Testis (tissue), 3 donors: Measurements from ENCODE around the gene MYO9B. TPM values are rescaled to one million over a fixed set of nuclear protein-coding genes. Genes with fewer than 3 reads are reported as not detected.
A peak's percentile ranks its signal among the peaks of the same experiment; 100 is the strongest.

Experiments
- DNase-seq: peaks from one replicate; pipeline ENCODE4 v3.0.0-alpha.2; 2019
- H3K27ac ChIP-seq, 2 donors: fragments of 200-600 bp; sonication (generic); one replicate each; pipeline ENCODE4 v1.5.1; 2019
- H3K27me3 ChIP-seq: fragments of 200-600 bp; sonication (generic); one replicate; pipeline ENCODE4 v1.5.1; 2019
- H3K36me3 ChIP-seq: fragments of 200-600 bp; sonication (generic); one replicate; pipeline ENCODE4 v1.5.1; 2017; ENCODE audit warnings: low read depth; ENCODE audit errors: missing control alignments
- H3K4me1 ChIP-seq: fragments of 200-600 bp; sonication (generic); one replicate; pipeline ENCODE4 v1.5.1; 2019
- H3K4me3 ChIP-seq, 2 donors: fragments of 200-600 bp; sonication (generic); one replicate each; pipeline ENCODE4 v1.5.1; 2017 to 2019
- H3K9me3 ChIP-seq: fragments of 200-600 bp; sonication (generic); one replicate; pipeline ENCODE4 v1.5.1; 2017
- CTCF ChIP-seq, 3 experiments: fragments of 450-650 bp in 2 of 3; fragments of 200-600 bp in 1 of 3; sonication (generic) in 1 of 3; IDR thresholded peaks; one replicate each; pipeline ENCODE4 v1.5.1; 2016 to 2019; ENCODE audit warnings: antibody characterized with exemption in 3 of 3, mild to moderate bottlenecking in 2 of 3, moderate library complexity in 1 of 3
- POLR2A ChIP-seq: fragments of 450-650 bp; IDR thresholded peaks from one replicate; pipeline ENCODE4 v1.6.1; 2017; ENCODE audit warnings: antibody characterized with exemption, mild to moderate bottlenecking, moderate library complexity
- WGBS, 2 donors: methylation state at CpG; one replicate each; pipeline ENCODE4 v1.1.5; 2018; 5-methylcytosine and 5-hydroxymethylcytosine counted together
- intact Hi-C: fragments of 100-400 bp; cut with DNase I; formaldehyde crosslinking; loops from one replicate; pipeline ENCODE4 v1.15.1; 2023; ENCODE audit warnings: low total_unique reads
- polyA plus RNA-seq: library from polyadenylated mRNA; stranded (reverse); fragments of 350-450 nt; fragmentation: Illumina TruSeq; extraction: RNeasy Lipid Tissue Mini Kit (QIAGEN cat#74804); gene quantifications from one replicate; pipeline ENCODE4 v1.2.3, GENCODE V29; 2014; ENCODE audit warnings: low read depth, low replicate concordance; ENCODE audit not compliant: insufficient read depth
- total RNA-seq, 2 donors: library from RNA; depleted of rRNA; stranded (reverse); fragments of >200 nt; gene quantifications; one replicate each; pipeline ENCODE4 v1.2.3, GENCODE V29; 2016

MYO9B gene
- total and polyA plus RNA-seq, 3 donors from 2014 or later = 121 to 407 (median 407) TPM

- Histone ChIP-seq H3K4me1 (peaks cover 6% of the 10 kb centered on the region), H3K27ac (no peak overlapping the region), H3K36me3 (no peaks in the 10 kb centered on the region), H3K9me3 (no peaks in the 10 kb centered on the region), H3K4me3 (no peak overlapping the region), H3K27me3 (no peaks in the 10 kb centered on the region)
- 83 to 85% methylated on average over 18 of the region's 18 CpGs for WGBS, 2 donors
- TF ChIP-seq CTCF (IDR thresholded peaks at IDR 0.05) = no peak
- TF ChIP-seq POLR2A = no peak
- intact Hi-C loops = loop anchor here (10.0 kb wide), 1 partner anchor 275 kb away; no protein-coding TSS in a partner anchor
- peak; percentile 29 for DNase-seq
These were observed 25.8 kb upstream of the MYO9B start for GRCh38 chr19:17049711-17050280.

GRCh38 chr19:17052439-17052838, 23.1 kb upstream of the MYO9B start:
- intact Hi-C loops = loop anchor here (10.0 kb wide), 1 partner anchor 278 kb away; no protein-coding TSS in a partner anchor

GRCh38 chr19:17054746-17055145, 20.8 kb upstream of the MYO9B start:
- Histone ChIP-seq H3K4me1 (no peaks in the 10 kb centered on the region), H3K4me3 (no peak overlapping the region), H3K27me3 (no peaks in the 10 kb centered on the region), H3K27ac (no peak overlapping the region), H3K9me3 (no peaks in the 10 kb centered on the region), H3K36me3 (no peaks in the 10 kb centered on the region)
- WGBS, 2 donors = 91 to 92% methylated on average over 5 of the region's 5 CpGs
- intact Hi-C loops = loop anchor here (10.0 kb wide), 1 partner anchor 280 kb away; no protein-coding TSS in a partner anchor
- TF ChIP-seq CTCF (IDR thresholded peaks at IDR 0.05) = no peak
- TF ChIP-seq POLR2A = no peak
- DNase-seq = no peak

More at GRCh38 chr19:17052439-17052838, 23.1 kb upstream of the MYO9B start:
- peaks cover 6% of the 10 kb centered on the region for H3K4me1 ChIP-seq
- TF ChIP-seq POLR2A = no peak
- TF ChIP-seq CTCF (IDR thresholded peaks at IDR 0.05) = peak; percentile 54 to 80 (median 64)
- no peaks in the 10 kb centered on the region for H3K36me3 ChIP-seq
- no peak overlapping the region for H3K27ac ChIP-seq
- peak; percentile 72 for DNase-seq
- 63 to 65% methylated on average over 8 of the region's 8 CpGs for WGBS, 2 donors
- no peaks in the 10 kb centered on the region for H3K9me3 ChIP-seq
- no peak overlapping the region for H3K4me3 ChIP-seq
- H3K27me3 ChIP-seq = no peaks in the 10 kb centered on the region

- TF ChIP-seq POLR2A (no peak), CTCF (IDR thresholded peaks at IDR 0.05) (no peak)
- Histone ChIP-seq H3K9me3 (no peaks in the 10 kb centered on the region), H3K36me3 (no peaks in the 10 kb centered on the region), H3K4me1 (no peaks in the 10 kb centered on the region), H3K4me3 (no peak overlapping the region), H3K27me3 (no peaks in the 10 kb centered on the region), H3K27ac (no peak overlapping the region)
- DNase-seq = no peak
- 92 to 97% methylated on average over 7 to 15 of the region's 15 CpGs for WGBS, 2 donors
- intact Hi-C loops = loop anchor here (10.0 kb wide), 1 partner anchor 281 kb away; no protein-coding TSS in a partner anchor
These were observed 19.9 kb upstream of the MYO9B start for GRCh38 chr19:17055636-17056035.

- Histone ChIP-seq H3K27ac (no peak overlapping the region), H3K4me1 (no peaks in the 10 kb centered on the region), H3K36me3 (no peaks in the 10 kb centered on the region), H3K9me3 (no peaks in the 10 kb centered on the region), H3K4me3 (no peak overlapping the region), H3K27me3 (no peaks in the 10 kb centered on the region)
- no peak for DNase-seq
- intact Hi-C loops = loop anchor here (10.0 kb wide), 1 partner anchor 283 kb away; no protein-coding TSS in a partner anchor
- 97% methylated on average over 8 of the region's 8 CpGs for WGBS, 2 donors
- TF ChIP-seq POLR2A = no peak
- TF ChIP-seq CTCF (IDR thresholded peaks at IDR 0.05) = no peak
These were observed 17.3 kb upstream of the MYO9B start for GRCh38 chr19:17058236-17058635.
